Psoas muscle (tissue), 8 donors: ENCODE data around the gene RABL6. TPM values are rescaled to one million over a fixed set of nuclear protein-coding genes. Genes with fewer than 3 reads are reported as not detected.
"Not testable (repeated sequence)": the region's sequence is repeated elsewhere in the genome, so short reads cannot be mapped to it uniquely, and the experiment has no call there.

Experiments
- ATAC-seq, 4 donors: fragments of 200-7000 bp; cut with Tn5 transposase; one replicate each; pipeline ENCODE4 v1.9.1; 2020; ENCODE audit warnings: moderate library complexity in 3 of 4, mild to moderate bottlenecking in 2 of 4
- DNase-seq, 2 donors: peaks; one replicate each; pipeline ENCODE4 v3.0.0-alpha.2; 2020
- H3K27ac ChIP-seq: fragments of 200-600 bp; one replicate; pipeline ENCODE4 v1.8.0; 2022
- H3K27me3 ChIP-seq, 3 donors: fragments of 200-600 bp in 1 of 3; one replicate each; pipeline versions ENCODE4 v1.6.1 to v1.8.0; 2013 to 2022; ENCODE audit warnings: low read length in 2 of 3, mild to moderate bottlenecking in 2 of 3, moderate library complexity in 1 of 3; ENCODE audit not compliant: insufficient read depth in 3 of 3
- H3K36me3 ChIP-seq, 2 donors: fragments of 200-600 bp in 1 of 2; one replicate each; pipeline versions ENCODE4 v1.6.1 to v1.8.0; 2013 to 2022; ENCODE audit warnings: low read depth in 1 of 2, mild to moderate bottlenecking in 1 of 2, moderate library complexity in 1 of 2; ENCODE audit not compliant: insufficient read depth in 1 of 2
- H3K4me1 ChIP-seq: fragments of 200-600 bp; one replicate; pipeline ENCODE4 v1.8.0; 2022
- H3K4me3 ChIP-seq: fragments of 200-600 bp; one replicate; pipeline ENCODE4 v1.8.0; 2022; ENCODE audit warnings: mild to moderate bottlenecking
- H3K9me3 ChIP-seq: fragments of 200-600 bp; one replicate; pipeline ENCODE4 v1.8.0; 2022
- WGBS, 3 donors: extraction: QIAGEN DNeasy Blood & Tissue Kit; methylation state at CpG; one replicate each; pipeline versions ENCODE4 v1.1.6 to v1.1.7; 2013; 5-methylcytosine and 5-hydroxymethylcytosine counted together
- intact Hi-C, 2 donors: fragments of 100-400 bp; cut with DNase I; formaldehyde crosslinking; loops; one replicate each; pipeline versions ENCODE4 v1.11.0 to v1.14.2; 2022
- polyA plus RNA-seq, 3 donors: library from polyadenylated mRNA; stranded (reverse); fragments of 200-250 nt; gene quantifications; one replicate each; pipeline ENCODE4 v1.2.3, GENCODE V29; 2013
- total RNA-seq, 4 donors: library from RNA; stranded (reverse); fragmentation: NEBNext Ultra II Directional in 2 of 4; extraction: Animal tissue kit (Norgen Biotek cat#: 25700) in 2 of 4; gene quantifications; one replicate each; pipeline versions ENCODE4 v1.2.1 to v1.2.4, GENCODE V29; 2021 to 2023
- TF ChIP-seq, protein P1 (sequence below): fragments of 200-600 bp; IDR thresholded peaks from one replicate; pipeline ENCODE4 v1.8.0; 2022; ENCODE audit warnings: antibody characterized with exemption
- donor health status: healthy with polysubstance abuse.
- donor health status: DM: no; HTN: no; CAD: no; lungs with moderate emphysema.
- donor health status: Bipolar disorder and iron deficiency.
- donor health status: healthy.
- donor health status: DM: yes; HTN: yes; CAD: no.
- donor health status: DM: no; HTN: no; CAD: no.
- donor health status: DM: no; HTN: no; CAD: no.
- donor health status: DM: yes; HTN: yes; CAD: no.

RABL6 gene
- total and polyA plus RNA-seq, 7 donors = 73.0 to 90.5 (median 82.5) TPM

DNA sequence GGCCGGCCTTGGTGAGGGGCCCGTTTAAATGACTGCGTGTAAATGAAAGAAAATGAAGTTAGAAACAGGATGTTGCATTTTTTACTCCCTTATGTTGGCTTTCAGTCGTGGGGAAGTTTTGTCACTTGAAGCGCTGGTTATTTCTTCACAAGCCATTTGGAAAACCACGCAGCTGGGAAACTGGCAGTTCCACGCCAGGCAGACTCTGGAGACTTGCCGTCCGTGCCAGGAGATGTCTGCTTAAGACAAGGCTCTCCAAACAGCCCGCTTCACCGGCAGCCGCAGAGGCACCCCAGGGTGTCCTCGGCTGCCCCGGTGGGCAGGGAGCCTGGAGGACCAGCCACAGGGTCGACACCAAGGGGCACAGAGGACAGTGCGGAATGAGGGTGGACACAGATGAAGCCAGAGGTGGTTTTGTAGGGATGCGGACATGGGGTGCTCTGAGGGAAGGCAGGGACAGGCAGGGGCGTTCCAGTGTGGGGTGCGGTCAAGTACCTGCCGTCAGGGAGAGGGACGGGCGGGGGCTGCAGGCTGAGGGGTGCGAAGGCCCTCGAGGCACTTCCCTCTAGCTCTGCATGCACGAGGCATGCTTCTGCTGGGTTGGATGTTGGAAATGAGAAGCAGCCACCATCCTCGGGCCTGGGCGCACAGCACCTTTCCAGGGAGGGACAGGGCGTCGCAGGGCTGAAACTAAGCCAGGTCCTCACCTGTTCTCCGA is 23.4 kb downstream of the RABL6 start:
- Histone ChIP-seq H3K9me3 (no peaks in the 10 kb centered on the region), H3K27ac (no peak overlapping the region), H3K36me3 (peaks cover 0 to 82% of the 10 kb centered on the region in 2 donors), H3K4me3 (no peak overlapping the region), H3K27me3 (no peaks in the 10 kb centered on the region), H3K4me1 (no peaks in the 10 kb centered on the region)
- ATAC-seq (no peak), DNase-seq (no peak)
- TF ChIP-seq, protein P1, sequence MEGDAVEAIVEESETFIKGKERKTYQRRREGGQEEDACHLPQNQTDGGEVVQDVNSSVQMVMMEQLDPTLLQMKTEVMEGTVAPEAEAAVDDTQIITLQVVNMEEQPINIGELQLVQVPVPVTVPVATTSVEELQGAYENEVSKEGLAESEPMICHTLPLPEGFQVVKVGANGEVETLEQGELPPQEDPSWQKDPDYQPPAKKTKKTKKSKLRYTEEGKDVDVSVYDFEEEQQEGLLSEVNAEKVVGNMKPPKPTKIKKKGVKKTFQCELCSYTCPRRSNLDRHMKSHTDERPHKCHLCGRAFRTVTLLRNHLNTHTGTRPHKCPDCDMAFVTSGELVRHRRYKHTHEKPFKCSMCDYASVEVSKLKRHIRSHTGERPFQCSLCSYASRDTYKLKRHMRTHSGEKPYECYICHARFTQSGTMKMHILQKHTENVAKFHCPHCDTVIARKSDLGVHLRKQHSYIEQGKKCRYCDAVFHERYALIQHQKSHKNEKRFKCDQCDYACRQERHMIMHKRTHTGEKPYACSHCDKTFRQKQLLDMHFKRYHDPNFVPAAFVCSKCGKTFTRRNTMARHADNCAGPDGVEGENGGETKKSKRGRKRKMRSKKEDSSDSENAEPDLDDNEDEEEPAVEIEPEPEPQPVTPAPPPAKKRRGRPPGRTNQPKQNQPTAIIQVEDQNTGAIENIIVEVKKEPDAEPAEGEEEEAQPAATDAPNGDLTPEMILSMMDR = no peak
- WGBS, 3 donors = 89 to 95% (median 90%) methylated on average over 30 of the region's 30 CpGs
- intact Hi-C loops = no loop called here

DNA sequence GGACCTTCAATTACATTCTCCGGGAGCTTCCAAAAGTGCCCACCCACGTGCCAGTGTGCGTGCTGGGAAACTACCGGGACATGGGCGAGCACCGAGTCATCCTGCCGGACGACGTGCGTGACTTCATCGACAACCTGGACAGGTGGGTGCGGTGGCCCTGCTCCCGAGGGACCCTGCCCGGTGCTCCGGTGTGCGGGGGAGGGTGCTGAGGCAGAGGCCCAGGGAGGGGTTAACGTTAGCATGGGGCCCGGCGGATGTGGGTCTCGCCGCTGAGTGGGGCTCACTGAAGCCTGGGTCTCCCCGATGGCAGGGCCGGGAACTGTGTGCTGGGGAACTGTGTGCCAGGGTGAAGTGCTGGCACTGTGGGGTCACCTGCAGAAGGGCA is 24.0 kb downstream of the RABL6 start:
- no peaks in the 10 kb centered on the region for H3K27me3 ChIP-seq
- no peak overlapping the region for H3K27ac ChIP-seq
- H3K9me3 ChIP-seq = no peaks in the 10 kb centered on the region
- TF ChIP-seq, protein P1 = no peak
- H3K4me1 ChIP-seq = no peaks in the 10 kb centered on the region
- H3K4me3 ChIP-seq = no peak overlapping the region
- no peak for ATAC-seq
- WGBS, 3 donors = 87 to 89% (median 88%) methylated on average over 23 of the region's 23 CpGs
- H3K36me3 ChIP-seq = peaks cover 0 to 82% of the 10 kb centered on the region in 2 donors
- intact Hi-C loops = no loop called here
- no peak for DNase-seq

DNA sequence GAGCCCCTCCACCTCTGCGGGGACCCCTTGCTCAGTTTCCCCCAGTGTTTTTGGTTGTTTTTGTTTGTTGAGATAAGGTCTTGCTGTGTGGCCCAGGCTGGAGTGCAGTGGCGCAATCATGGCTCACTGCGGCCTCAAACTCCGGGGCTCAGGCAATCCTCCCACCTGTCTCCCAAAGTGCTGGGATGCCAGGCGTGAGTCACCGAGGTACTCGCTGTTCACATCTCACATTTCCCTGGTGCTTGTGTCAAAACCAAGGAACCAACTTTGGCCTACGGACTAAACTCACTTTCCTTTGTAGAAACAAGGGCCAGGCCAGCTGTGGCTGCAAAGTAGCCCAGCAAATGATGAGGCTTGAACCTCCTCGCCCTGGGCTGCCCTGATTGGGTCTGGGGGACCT is 24.8 kb downstream of the RABL6 start:
- ATAC-seq (peak; percentile 51 to 75 (median 59)), DNase-seq (no peak)
- H3K27me3 ChIP-seq = no peaks in the 10 kb centered on the region
- H3K9me3 ChIP-seq = no peaks in the 10 kb centered on the region
- TF ChIP-seq, protein P1 = no peak
- H3K4me3 ChIP-seq = no peak overlapping the region
- intact Hi-C loops = no loop called here
- H3K36me3 ChIP-seq = peaks cover 0 to 73% of the 10 kb centered on the region in 2 donors
- no peak overlapping the region for H3K27ac ChIP-seq
- 76 to 87% (median 80%) methylated on average over 9 of the region's 9 CpGs for WGBS, 3 donors
- no peaks in the 10 kb centered on the region for H3K4me1 ChIP-seq

DNA sequence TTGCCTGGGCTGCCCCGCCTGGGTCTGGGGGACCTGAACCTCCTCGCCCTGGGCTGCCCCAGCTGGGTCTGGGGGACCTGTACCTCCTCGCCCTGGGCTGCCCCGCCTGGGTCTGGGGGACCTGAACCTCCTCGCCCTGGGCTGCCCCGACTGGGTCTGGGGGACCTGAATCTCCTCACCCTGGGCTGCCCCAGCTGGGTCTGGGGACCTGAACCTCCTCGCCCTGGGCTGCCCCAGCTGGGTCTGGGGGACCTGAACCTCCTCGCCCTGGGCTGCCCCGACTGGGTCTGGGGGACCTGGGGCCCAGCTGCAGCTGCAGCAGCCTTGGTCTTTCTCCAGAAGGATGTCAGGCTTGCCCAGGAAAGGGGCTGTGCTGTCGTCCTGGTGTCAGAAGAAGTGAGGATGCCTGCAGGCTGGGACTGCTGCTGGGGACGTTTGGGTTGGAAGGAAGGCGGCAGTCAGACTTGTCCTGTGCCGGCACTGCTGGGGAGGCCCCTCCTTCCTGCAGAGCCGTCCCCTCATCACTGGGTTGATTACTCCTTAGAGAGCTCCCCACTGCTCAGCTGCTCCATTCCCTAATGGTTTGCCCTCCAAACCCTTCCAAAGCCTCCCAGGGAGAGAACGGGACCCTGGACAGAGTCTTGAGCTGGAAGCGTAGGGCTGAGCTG is 25.8 kb downstream of the RABL6 start:
- H3K4me1 ChIP-seq, H3K4me3 ChIP-seq, DNase-seq, ATAC-seq, H3K9me3 ChIP-seq, H3K27ac ChIP-seq, H3K27me3 ChIP-seq, intact Hi-C loops: not testable (repeated sequence)
- 83 to 88% (median 86%) methylated on average over 15 to 16 of the region's 16 CpGs for WGBS, 3 donors
- peaks cover 0 to 73% of the 10 kb centered on the region in 2 donors for H3K36me3 ChIP-seq

DNA sequence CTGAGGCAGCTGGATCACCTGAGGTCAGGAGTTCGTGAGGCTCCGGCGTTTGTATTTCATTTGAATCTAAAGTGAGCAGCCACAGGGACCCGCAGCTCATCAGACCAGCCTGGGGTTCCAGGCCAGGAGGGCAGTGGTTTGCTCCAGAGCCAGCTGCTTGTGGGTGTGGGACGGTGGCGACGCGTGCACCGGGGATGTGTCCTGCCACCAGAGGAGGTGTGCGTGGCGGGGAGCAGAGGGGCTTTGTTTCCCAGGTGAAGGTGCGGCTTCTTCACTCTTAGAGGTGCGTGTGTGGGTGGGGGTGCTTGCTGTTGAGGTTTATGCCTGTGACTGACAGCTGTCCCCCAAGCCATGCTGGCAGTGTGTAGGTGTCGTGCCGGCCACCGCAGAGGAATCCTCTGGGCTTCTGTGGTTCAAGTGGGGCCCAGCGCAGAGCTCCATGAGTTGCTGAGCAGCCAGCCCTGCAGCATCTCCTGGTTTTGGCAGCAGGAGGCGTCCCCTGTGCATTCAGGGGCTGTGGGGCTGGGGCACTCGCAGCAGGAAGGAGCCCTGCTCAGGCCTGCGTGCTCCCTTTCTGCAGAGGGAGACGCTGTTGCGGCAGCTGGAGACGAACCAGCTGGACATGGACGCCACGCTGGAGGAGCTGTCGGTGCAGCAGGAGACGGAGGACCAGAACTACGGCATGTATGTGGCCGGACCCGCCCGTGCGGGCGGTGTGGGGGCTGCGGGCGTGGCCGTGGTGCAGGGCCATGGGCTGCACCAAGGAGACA is 27.6 kb downstream of the RABL6 start:
- no peak overlapping the region for H3K27ac ChIP-seq
- no peak overlapping the region for H3K4me3 ChIP-seq
- TF ChIP-seq, protein P1 = no peak
- no peaks in the 10 kb centered on the region for H3K9me3 ChIP-seq
- DNase-seq = peak in 1 of 2 donors; percentile 12
- intact Hi-C loops = no loop called here
- no peak for ATAC-seq
- WGBS, 3 donors = 89 to 92% (median 90%) methylated on average over 35 to 36 of the region's 36 CpGs
- peaks cover 0 to 73% of the 10 kb centered on the region in 2 donors for H3K36me3 ChIP-seq
- H3K27me3 ChIP-seq = no peaks in the 10 kb centered on the region
- no peaks in the 10 kb centered on the region for H3K4me1 ChIP-seq
